Adrenal gland (tissue), 19 donors: Measurements from ENCODE around the gene OR11H7. TPM values are rescaled to one million over a fixed set of nuclear protein-coding genes. Genes with fewer than 3 reads are reported as not detected.

Experiments used
- DNase-seq, 7 donors: peaks; one replicate each; pipeline ENCODE4 v3.0.0-alpha.2; 2019 to 2020
- H3K27ac ChIP-seq, 5 donors: fragments of 200-600 bp; sonication (generic) in 4 of 5; 1 replicate in 3 of 5; 2 replicates in 2 of 5; pipeline versions ENCODE4 v1.5.1 to v1.8.0; 2016 to 2020; ENCODE audit warnings: mild to moderate bottlenecking in 1 of 5
- H3K27me3 ChIP-seq: fragments of 200-600 bp; 2 replicates; pipeline ENCODE4 v1.8.0; 2021
- H3K36me3 ChIP-seq, 2 donors: fragments of 200-600 bp; replicated peaks in 1 of 2; 1 replicate in 1 of 2; 2 replicates in 1 of 2; pipeline versions ENCODE4 v1.5.1 to v1.8.0; 2018 to 2022
- H3K4me1 ChIP-seq, 2 donors: fragments of 200-600 bp; replicated peaks in 1 of 2; 1 replicate in 1 of 2; 2 replicates in 1 of 2; pipeline versions ENCODE4 v1.5.1 to v1.8.0; 2018 to 2021
- H3K4me3 ChIP-seq, 4 donors: fragments of 200-600 bp; sonication (generic) in 3 of 4; one replicate each; pipeline ENCODE4 v1.5.1; 2016 to 2018
- H3K9me3 ChIP-seq, 3 donors: fragments of 200-600 bp; sonication (generic) in 1 of 3; replicated peaks in 1 of 3; 1 replicate in 2 of 3; 2 replicates in 1 of 3; pipeline versions ENCODE4 v1.5.1 to v1.8.0; 2016 to 2021
- CTCF ChIP-seq, 6 experiments: fragments of 450-650 bp in 4 of 6; fragments of 200-600 bp in 2 of 6; sonication (generic) in 1 of 6; IDR thresholded peaks; 1 replicate in 5 of 6; 2 replicates in 1 of 6; pipeline versions ENCODE4 v1.5.1 to v1.8.0; 2016 to 2021; ENCODE audit warnings: antibody characterized with exemption in 6 of 6, mild to moderate bottlenecking in 2 of 6, moderate library complexity in 1 of 6
- POLR2A ChIP-seq, 2 donors: fragments of 450-650 bp; IDR thresholded peaks; one replicate each; pipeline ENCODE4 v1.6.1; 2017; ENCODE audit warnings: antibody characterized with exemption in 2 of 2, mild to moderate bottlenecking in 2 of 2, moderate library complexity in 1 of 2
- WGBS, 4 donors: extraction: QIAGEN DNeasy Blood & Tissue Kit in 2 of 4; methylation state at CpG; one replicate each; pipeline versions ENCODE4 v1.1.5 to v1.1.7; 2013 to 2017; 5-methylcytosine and 5-hydroxymethylcytosine counted together
- intact Hi-C, 2 donors: fragments of 100-400 bp; cut with DNase I; formaldehyde crosslinking; loops; one replicate each; pipeline versions ENCODE4 v1.14.1 to v1.15.0; 2022 to 2023
- long read RNA-seq, 10 donors: library from polyadenylated mRNA in 3 of 10; unstranded in 2 of 10; stranded (forward) in 1 of 10; transcript quantifications; one replicate each; pipeline ENCODE4 v2.0.0 and lab custom pipeline, GENCODE V29; 2021 to 2026
- polyA plus RNA-seq, 3 donors: library from polyadenylated mRNA; stranded (reverse); fragments of 200-250 nt in 2 of 3; fragments of 350-450 nt in 1 of 3; fragmentation: Illumina TruSeq in 1 of 3; extraction: RNeasy Lipid Tissue Mini Kit (QIAGEN cat#74804) in 1 of 3; gene quantifications; one replicate each; pipeline ENCODE4 v1.2.3, GENCODE V29; 2013 to 2014
- total RNA-seq, 9 donors: library from RNA; depleted of rRNA in 4 of 9; stranded (reverse); fragments of >200 nt in 4 of 9; fragments of 120-200 nt in 1 of 9; fragmentation: NEBNext Ultra II Directional in 1 of 9; extraction: Animal tissue kit (Norgen Biotek cat#: 25700) in 1 of 9; gene quantifications; one replicate each; pipeline versions ENCODE4 v1.1.0 to v1.2.4, GENCODE V29; 2013 to 2023
- donor health status: healthy with polysubstance abuse.
- donor health status: Bipolar disorder and iron deficiency.
- donor health status: DM: yes; HTN: yes; CAD: no.
- donor health status: DM: no; HTN: no; CAD: no.
- donor health status: DM: no; HTN: no; CAD: no.
- donor health status: DM: yes; HTN: yes; CAD: no.

Gene OR11H7
- total RNA-seq (not detected), polyA plus RNA-seq (not detected)
- long read RNA-seq, donor 1, result 0 reads
- long read RNA-seq, donor 2, result 0 reads
- long read RNA-seq, donor 3, result 0 reads
- long read RNA-seq, donor 4, result 0 reads
- long read RNA-seq, donor 5, result 0 reads
- long read RNA-seq, donor 6, result 0 reads
- long read RNA-seq, donor 7, result 0 reads
- long read RNA-seq, donor 8, result 0 reads
- long read RNA-seq, donor 9, result 0 reads
- long read RNA-seq, donor 10, result 0 reads

DNA sequence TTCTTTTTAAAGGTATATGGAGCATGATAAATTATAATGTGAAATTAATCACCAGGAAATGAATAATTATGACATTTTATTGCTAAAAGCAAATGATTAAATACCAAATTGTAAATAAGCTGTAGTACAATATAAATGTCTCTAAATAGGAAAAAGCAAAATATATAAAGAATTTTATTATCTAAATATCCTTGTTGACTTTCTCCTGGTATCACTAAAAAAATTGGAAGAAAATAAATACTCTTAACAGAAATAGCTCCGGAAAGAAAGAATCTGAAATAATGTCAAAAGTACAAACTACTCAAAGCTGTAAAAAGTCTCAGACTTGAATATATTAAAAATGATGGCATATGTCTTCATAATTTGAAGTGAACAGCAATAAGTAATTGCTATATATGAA, at the start of gene OR11H7:
TSS of gene OR11H7 (plus strand) at position 301 of the 400 bp plus-strand sequence.
- no peaks in the 10 kb centered on the region for H3K36me3 ChIP-seq
- no peak for TF ChIP-seq POLR2A (IDR thresholded peaks at IDR 0.05)
- no peak for TF ChIP-seq CTCF (IDR thresholded peaks at IDR 0.05)
- no peaks in the 10 kb centered on the region for H3K4me1 ChIP-seq
- no peak for DNase-seq
- H3K9me3 ChIP-seq, result no peaks in the 10 kb centered on the region
- no peaks in the 10 kb centered on the region for H3K27me3 ChIP-seq
- no peak within 1 kb of the TSS for H3K27ac ChIP-seq
- 50 to 65% (median 53%) methylated on average over 1 of the region's 1 CpG for WGBS, 4 donors
- intact Hi-C loops, result no loop called here
- no peak within 1 kb of the TSS for H3K4me3 ChIP-seq

DNA sequence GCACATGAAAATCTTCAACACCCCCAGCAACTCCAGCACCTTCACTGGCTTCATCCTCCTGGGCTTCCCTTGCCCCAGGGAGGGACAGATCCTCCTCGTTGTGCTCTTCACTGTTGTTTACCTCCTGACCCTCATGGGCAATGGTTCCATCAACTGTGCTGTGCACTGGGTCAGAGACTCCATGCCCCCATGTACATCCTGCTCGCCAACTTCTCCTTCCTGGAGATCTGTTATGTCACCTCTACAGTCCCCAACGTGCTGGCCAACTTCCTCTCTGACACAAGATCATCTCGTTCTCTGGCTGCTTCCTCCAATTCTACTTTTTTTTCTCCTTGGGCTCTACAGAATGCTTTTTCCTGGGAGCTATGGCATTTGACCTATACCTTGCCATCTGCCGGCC, 49.6 kb upstream of the OR11H7 start:
- intact Hi-C loops, result no loop called here
- Histone ChIP-seq H3K36me3 (no peaks in the 10 kb centered on the region), H3K27ac (peak overlapping the region in 3 of 5 donors; percentile 26 to 84 (median 60)), H3K4me3 (no peak overlapping the region), H3K4me1 (no peaks in the 10 kb centered on the region), H3K27me3 (no peaks in the 10 kb centered on the region), H3K9me3 (no peaks in the 10 kb centered on the region)
- no peak for TF ChIP-seq POLR2A (IDR thresholded peaks at IDR 0.05)
- TF ChIP-seq CTCF (IDR thresholded peaks at IDR 0.05), result no peak
- DNase-seq, result peak in 6 of 7 donors; percentile 17 to 63 (median 34)
- 43 to 55% (median 50%) methylated on average over 5 of the region's 5 CpGs for WGBS, 4 donors

DNA sequence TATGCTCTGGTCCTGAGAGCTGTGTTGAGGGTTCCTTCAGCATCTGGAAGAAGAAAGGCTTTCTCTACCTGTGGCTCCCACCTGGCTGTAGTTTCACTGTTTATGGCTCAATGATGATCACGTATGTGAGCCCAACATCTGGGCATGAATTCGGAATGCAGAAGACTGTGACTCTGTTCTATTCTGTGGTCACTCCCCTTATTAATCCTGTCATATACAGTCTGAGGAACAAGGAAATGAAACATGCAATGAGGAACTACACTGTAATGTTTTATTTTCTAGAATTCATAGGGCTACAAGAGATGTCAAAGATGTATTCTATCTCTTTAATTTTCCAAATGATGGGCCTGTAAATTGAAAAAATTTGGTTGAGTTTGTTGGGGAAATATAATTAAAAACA, 48.9 kb upstream of the OR11H7 start:
- no peaks in the 10 kb centered on the region for H3K27me3 ChIP-seq
- no peaks in the 10 kb centered on the region for H3K4me1 ChIP-seq
- peak overlapping the region in 3 of 5 donors; percentile 26 to 84 (median 60) for H3K27ac ChIP-seq
- no peaks in the 10 kb centered on the region for H3K9me3 ChIP-seq
- TF ChIP-seq CTCF (IDR thresholded peaks at IDR 0.05) (no peak), POLR2A (IDR thresholded peaks at IDR 0.05) (no peak)
- intact Hi-C loops, result no loop called here
- no peaks in the 10 kb centered on the region for H3K36me3 ChIP-seq
- H3K4me3 ChIP-seq, result no peak overlapping the region
- 43 to 64% (median 53%) methylated on average over 2 of the region's 2 CpGs for WGBS, 4 donors
- no peak for DNase-seq

- H3K4me3 ChIP-seq, result no peak overlapping the region
- H3K36me3 ChIP-seq, result no peaks in the 10 kb centered on the region
- TF ChIP-seq CTCF (IDR thresholded peaks at IDR 0.05), result no peak
- TF ChIP-seq POLR2A (IDR thresholded peaks at IDR 0.05), result no peak
- peak overlapping the region in 2 of 5 donors; percentile 17 to 73 for H3K27ac ChIP-seq
- no peaks in the 10 kb centered on the region for H3K4me1 ChIP-seq
- no peaks in the 10 kb centered on the region for H3K9me3 ChIP-seq
- 32 to 48% (median 42%) methylated on average over 2 of the region's 2 CpGs for WGBS, 4 donors
- H3K27me3 ChIP-seq, result no peaks in the 10 kb centered on the region
- intact Hi-C loops, result no loop called here
- no peak for DNase-seq
Observed at GRCh38 chr14:20180486-20180885, 48.3 kb upstream of the OR11H7 start.
